GM18508 (cell line): ENCODE results near the gene CCL23.
"Not testable (repeated sequence)": the region's sequence is repeated elsewhere in the genome, so short reads cannot be mapped to it uniquely, and the experiment has no call there.

Experiments
- ATAC-seq: cut with Tn5 transposase; IDR thresholded peaks from one replicate; pipeline ENCODE4 v1.9.1; 2021; ENCODE audit warnings: moderate number of reproducible peaks; ENCODE audit not compliant: insufficient read depth, unreplicated experiment

Gene CCL23

GRCh38 chr17:36008998-36009665 is 8.6 kb downstream of the CCL23 start:
- no peak for ATAC-seq

GRCh38 chr17:36004594-36005108 is 13.1 kb downstream of the CCL23 start:
- ATAC-seq: no peak

GRCh38 chr17:36002631-36003030 is 15.1 kb downstream of the CCL23 start:
- no peak for ATAC-seq

- no peak for ATAC-seq
These were observed 15.7 kb downstream of the CCL23 start for GRCh38 chr17:36001862-36002603.

- no peak for ATAC-seq
These were observed 16.5 kb downstream of the CCL23 start, which contains the start of gene CCL15 for GRCh38 chr17:36001110-36001771. TSS of gene CCL15 (minus strand) at chr17:36001553. CDS start at chr17:36001492, 61 bp downstream.

- no peak for ATAC-seq
These were observed 17.1 kb downstream of the CCL23 start for GRCh38 chr17:36000732-36001109.

- ATAC-seq: no peak
These were observed 19.0 kb downstream of the CCL23 start for GRCh38 chr17:35998756-35999155.

GRCh38 chr17:35998018-35998545 is 19.7 kb downstream of the CCL23 start:
- ATAC-seq: no peak

GRCh38 chr17:35995346-35995745 is 22.4 kb downstream of the CCL23 start:
- not testable (repeated sequence) for ATAC-seq

- ATAC-seq: no peak
These were observed 26.7 kb downstream of the CCL23 start for GRCh38 chr17:35991075-35991474.

- ATAC-seq: no peak
These were observed 29.6 kb downstream of the CCL23 start for GRCh38 chr17:35988164-35988563.

- ATAC-seq: no peak
These were observed 31.1 kb downstream of the CCL23 start, which contains the start of gene CCL14 for GRCh38 chr17:35986643-35987042. TSS of gene CCL14 (minus strand) at chr17:35986729. CDS start at chr17:35986649, 80 bp downstream.

- ATAC-seq: no peak
These were observed 33.6 kb downstream of the CCL23 start for GRCh38 chr17:35984140-35984539.

- no peak for ATAC-seq
These were observed 35.2 kb downstream of the CCL23 start for GRCh38 chr17:35982409-35983191.

GRCh38 chr17:35981908-35982330 is 35.9 kb downstream of the CCL23 start:
- no peak for ATAC-seq

- no peak for ATAC-seq
These were observed 36.5 kb downstream of the CCL23 start, which contains the start of gene CCL16 for GRCh38 chr17:35981246-35981645. TSS of gene CCL16 (minus strand) at chr17:35981497. CDS start at chr17:35981420, 77 bp downstream.

GRCh38 chr17:35978346-35978745 is 39.4 kb downstream of the CCL23 start:
- ATAC-seq: no peak

GRCh38 chr17:35977509-35977908 is 40.3 kb downstream of the CCL23 start:
- no peak for ATAC-seq

- ATAC-seq: no peak
These were observed 44.2 kb downstream of the CCL23 start for GRCh38 chr17:35973333-35974260.
